ENCODE results near the gene MYORG. TPM values are rescaled to one million over a fixed set of nuclear protein-coding genes. Genes with fewer than 3 reads are reported as not detected.

MYORG gene
- total and polyA plus RNA-seq, 4 donors, result 11.4 to 26.6 (median 19.3) TPM

GRCh38 chr9:34331196-34331595 is 45.5 kb downstream of the MYORG start:
- Histone ChIP-seq H3K27ac (ENCODE audit: low read depth in 1 of 2, low read length in 2 of 2) (no peak overlapping the region), H3K9me3 (ENCODE audit: control insufficient read depth in 4 of 4, low read length in 3 of 4) (no peaks in the 10 kb centered on the region), H3K4me3 (ENCODE audit: low read depth in 1 of 3, low read length in 3 of 3) (no peak overlapping the region), H3K27me3 (ENCODE audit: control insufficient read depth in 4 of 4, insufficient read depth in 4 of 4, low read length in 3 of 4) (no peaks in the 10 kb centered on the region), H3K9ac (ENCODE audit: low read depth in 1 of 2, low read length in 2 of 2) (no peak overlapping the region), H3K4me1 (ENCODE audit: control insufficient read depth in 4 of 4, insufficient read depth in 4 of 4, low read length in 3 of 4) (peaks cover 2 to 42% (median 20%) of the 10 kb centered on the region in 4 donors), H3K36me3 (ENCODE audit: control insufficient read depth in 4 of 4, insufficient read depth in 3 of 4, low read depth in 1 of 4, low read length in 3 of 4) (no peaks in the 10 kb centered on the region)
- TF ChIP-seq ATF3 (IDR thresholded peaks at IDR 0.05), result no peak
- TF ChIP-seq MAX (IDR thresholded peaks at IDR 0.05), result no peak
- TF ChIP-seq CTCF (IDR thresholded peaks at IDR 0.05; ENCODE audit: low read depth, low read length, missing input control), result no peak
- TF ChIP-seq JUND (IDR thresholded peaks at IDR 0.05), result no peak
- no peak for TF ChIP-seq HNF4G (IDR thresholded peaks at IDR 0.05)
- TF ChIP-seq EGR1 (IDR thresholded peaks at IDR 0.05; ENCODE audit: low read depth in 2 of 2), result no peak
- no peak for TF ChIP-seq FOXA1 (IDR thresholded peaks at IDR 0.05)
- no peak for TF ChIP-seq HNF4A (conservative IDR thresholded peaks at IDR 0.05)
- no peak for TF ChIP-seq YY1 (IDR thresholded peaks at IDR 0.05)
- TF ChIP-seq SP1 (IDR thresholded peaks at IDR 0.05), result no peak
- TF ChIP-seq FOXA2 (IDR thresholded peaks at IDR 0.05), result no peak
- TF ChIP-seq RAD21 (IDR thresholded peaks at IDR 0.05), result no peak
- no peak for TF ChIP-seq NR2F2 (IDR thresholded peaks at IDR 0.05)
- TF ChIP-seq GABPA (IDR thresholded peaks at IDR 0.05 in 1 of 2, conservative IDR thresholded peaks at IDR 0.05 in 1 of 2), result no peak
- no peak for TF ChIP-seq ZBTB33 (IDR thresholded peaks at IDR 0.05)
- no peak for TF ChIP-seq REST (IDR thresholded peaks at IDR 0.05)
- no peak for TF ChIP-seq RXRA (IDR thresholded peaks at IDR 0.05)
- no peak for TF ChIP-seq TAF1 (conservative IDR thresholded peaks at IDR 0.05)
- no peak for DNase-seq (ENCODE audit: low spot score)
- WGBS, result 81% methylated on average over 1 of the region's 1 CpG

Data from liver (tissue), 9 donors.